Choroid plexus epithelial cell (primary cell): ENCODE measurements around the gene LSM12.
"Not testable (repeated sequence)": the region's sequence is repeated elsewhere in the genome, so short reads cannot be mapped to it uniquely, and the experiment has no call there.

ENCODE experiments used
- DNase-seq: peaks from one replicate; pipeline ENCODE4 v3.0.0-alpha.2; 2010; ENCODE audit warnings: low read depth
- H3K4me3 ChIP-seq: 2 replicates; pipeline ENCODE4 v1.5.1; 2011; ENCODE audit warnings: low read depth, mild to moderate bottlenecking, control low read depth, low read length, moderate library complexity
- CTCF ChIP-seq: conservative IDR thresholded peaks from 2 replicates; pipeline ENCODE4 v1.5.1; 2011; ENCODE audit warnings: low read depth, mild to moderate bottlenecking, control low read depth, inconsistent platforms, low read length, moderate library complexity

Gene LSM12

GRCh38 chr17:44053125-44053872 lies 13.2 kb downstream of the LSM12 start:
- DNase-seq = no peak
- no peak for TF ChIP-seq CTCF

GRCh38 chr17:44049294-44050060 lies 17.0 kb downstream of the LSM12 start:
- no peak for DNase-seq
- H3K4me3 ChIP-seq = no peak overlapping the region
- TF ChIP-seq CTCF = no peak

More at GRCh38 chr17:44053125-44053872, 13.2 kb downstream of the LSM12 start:
- H3K4me3 ChIP-seq = no peak overlapping the region

- H3K4me3 ChIP-seq, DNase-seq: not testable (repeated sequence)
These were observed 19.6 kb downstream of the LSM12 start for GRCh38 chr17:44046893-44047292.

- no peak overlapping the region for H3K4me3 ChIP-seq
- TF ChIP-seq CTCF = no peak
- DNase-seq = no peak
These were observed 21.0 kb downstream of the LSM12 start for GRCh38 chr17:44045486-44045885.

GRCh38 chr17:44044071-44044470 lies 22.4 kb downstream of the LSM12 start:
- no peak for TF ChIP-seq CTCF
- H3K4me3 ChIP-seq = no peak overlapping the region
- no peak for DNase-seq

- TF ChIP-seq CTCF = no peak
- peak; percentile 57 for DNase-seq
- no peak overlapping the region for H3K4me3 ChIP-seq
These were observed 23.2 kb downstream of the LSM12 start for GRCh38 chr17:44043272-44043696.

GRCh38 chr17:44039829-44040635 lies 26.4 kb downstream of the LSM12 start:
- TF ChIP-seq CTCF = no peak
- peak; percentile 37 for DNase-seq
- H3K4me3 ChIP-seq = no peak overlapping the region
